ENCODE measurements around the gene RAB11B. TPM values are rescaled to one million over a fixed set of nuclear protein-coding genes. Genes with fewer than 3 reads are reported as not detected.
A peak's percentile ranks its signal among the peaks of the same experiment; 100 is the strongest.
"Not testable (repeated sequence)": the region's sequence is repeated elsewhere in the genome, so short reads cannot be mapped to it uniquely, and the experiment has no call there.

RAB11B gene
- 100 to 1,000 TPM; 104 to 107 TPM for total RNA-seq

DNA sequence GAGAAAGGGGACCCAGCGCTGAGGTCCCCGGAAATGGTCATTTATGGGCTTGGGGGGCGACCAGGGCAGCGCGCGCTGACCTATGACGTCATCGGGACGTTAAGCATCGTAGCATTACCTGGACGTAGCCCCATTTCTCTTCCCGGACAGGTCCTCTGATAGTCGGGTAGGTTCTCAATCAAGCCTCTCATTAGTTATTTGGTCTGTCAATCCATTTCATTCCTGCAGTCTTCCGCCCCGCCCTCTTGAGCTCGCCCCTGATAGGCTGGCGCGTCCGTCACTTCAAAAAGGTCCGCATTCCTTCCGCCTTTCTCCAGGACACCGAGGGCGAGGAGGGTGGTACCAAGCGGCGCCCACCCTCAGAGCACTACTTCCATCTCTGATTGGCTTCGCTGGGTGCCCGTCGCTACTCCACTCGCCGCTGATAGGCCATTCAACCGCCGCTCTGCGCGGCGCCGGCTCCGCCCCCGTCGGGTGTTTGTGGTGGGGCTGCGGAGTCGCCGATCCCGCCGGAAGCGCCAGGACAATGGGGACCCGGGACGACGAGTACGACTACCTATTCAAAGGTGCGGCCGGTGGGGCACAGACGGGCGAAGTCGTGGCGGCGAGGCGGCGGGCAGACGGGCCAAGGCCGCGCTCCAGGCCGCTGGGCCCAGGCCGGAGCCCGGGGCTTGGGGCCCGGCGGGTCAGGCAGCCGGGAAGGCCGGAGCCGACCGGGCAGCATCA lies at the start of gene RAB11B:
Gene RAB11B (plus strand): TSS at position 470 of the 726 bp plus-strand sequence. CDS start 57 bp downstream, at position 527.
- H3K9me3 Mint-ChIP-seq, result peaks cover 5% of the 10 kb centered on the region
- H3K4me3 Mint-ChIP-seq, result peak within 1 kb of the TSS; percentile 93
- H3K36me3 Mint-ChIP-seq (ENCODE audit: low read depth), result peaks cover 11% of the 10 kb centered on the region
- no peaks in the 10 kb centered on the region for H3K27me3 Mint-ChIP-seq
- H3K27ac Mint-ChIP-seq, result peak within 1 kb of the TSS; percentile 99
- peak; percentile 99 for DNase-seq
- POLR2A ChIA-PET, result interaction anchor here (0.6 to 0.7 kb wide), 2 partner anchors 29 to 69 kb away, joined by 3 to 4 read pairs; partner anchors contain the start of genes NDUFA7 and RPS28
- H3K4me1 Mint-ChIP-seq, result peaks cover 33% of the 10 kb centered on the region
- CTCF ChIA-PET, result interaction anchor here (0.6 to 2.9 kb wide), 9 partner anchors 18 to 446 kb away, joined by 3 to 12 read pairs (median 3); partner anchors contain the start of genes MARCHF2 and TIMM44

GRCh38 chr19:8341504-8341903 lies 48.7 kb upstream of the RAB11B start:
- ChIA-PET CTCF (interaction anchor here (0.6 to 4.7 kb wide), 5 partner anchors 13 to 412 kb away, joined by 3 to 38 read pairs (median 3); no protein-coding TSS in a partner anchor), POLR2A (interaction anchor here (0.6 kb wide), 1 partner anchor 15 kb away, joined by 3 read pairs; no protein-coding TSS in a partner anchor)
- Mint-ChIP-seq H3K4me1 (peaks cover 15% of the 10 kb centered on the region), H3K4me3 (peak overlapping the region; percentile 30), H3K27me3 (peaks cover 39% of the 10 kb centered on the region)
- not testable (repeated sequence) for H3K36me3 Mint-ChIP-seq (ENCODE audit: low read depth); H3K27ac Mint-ChIP-seq; H3K9me3 Mint-ChIP-seq; DNase-seq

GRCh38 chr19:8342316-8342683 lies 47.9 kb upstream of the RAB11B start:
- H3K27me3 Mint-ChIP-seq, result peaks cover 35% of the 10 kb centered on the region
- H3K9me3 Mint-ChIP-seq, result no peaks in the 10 kb centered on the region
- peaks cover 15% of the 10 kb centered on the region for H3K4me1 Mint-ChIP-seq
- no peaks in the 10 kb centered on the region for H3K36me3 Mint-ChIP-seq (ENCODE audit: low read depth)
- POLR2A ChIA-PET, result no interaction called here
- no peak for DNase-seq
- CTCF ChIA-PET, result interaction anchor here (1.1 to 4.7 kb wide), 2 partner anchors 12 to 18 kb away, joined by 3 to 38 read pairs; no protein-coding TSS in a partner anchor
- H3K27ac Mint-ChIP-seq, result peak overlapping the region; percentile 25
- peak overlapping the region; percentile 30 for H3K4me3 Mint-ChIP-seq

DNA sequence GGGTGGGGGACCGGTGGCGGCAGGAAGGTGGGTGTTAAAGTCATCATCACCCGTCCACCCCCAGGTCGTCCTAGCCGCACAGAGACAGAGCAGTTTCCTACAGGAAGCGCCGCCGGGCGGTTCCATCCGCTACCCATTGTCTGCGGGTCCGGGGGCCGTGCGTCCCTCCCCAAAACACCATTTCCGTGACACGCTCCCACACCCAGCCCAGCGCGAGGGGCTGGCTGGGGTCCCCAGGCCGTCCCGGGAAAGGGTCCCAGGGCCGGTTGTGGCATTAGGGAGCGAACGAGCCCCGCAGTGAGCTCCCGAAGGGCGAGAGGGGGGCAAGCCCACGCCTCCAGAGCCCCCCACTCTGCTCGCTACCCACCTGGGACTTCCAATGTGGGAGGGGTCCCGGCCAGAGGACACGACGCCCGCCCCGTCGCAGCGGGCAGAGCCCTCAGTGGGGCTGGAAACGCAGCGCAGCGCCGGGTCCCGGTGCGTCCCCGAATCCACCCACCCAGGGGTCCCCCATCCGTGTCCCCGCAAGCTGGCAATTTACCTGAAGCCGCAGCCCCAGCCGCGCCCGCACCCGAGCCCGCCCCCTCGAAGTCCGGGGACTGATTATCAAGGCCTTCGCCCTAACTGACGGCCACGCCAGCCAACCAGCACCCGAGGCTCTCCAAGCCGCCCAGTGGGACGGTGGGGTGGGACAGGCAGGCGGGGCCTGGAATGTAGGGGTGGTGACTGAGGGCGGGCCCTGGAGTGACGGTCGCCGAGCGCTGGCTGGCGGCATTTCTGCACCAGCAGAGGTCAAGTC lies 47.3 kb upstream of the RAB11B start, which contains the start of gene KANK3:
Gene KANK3 (minus strand): TSS at position 579 of the 799 bp plus-strand sequence. CDS start 5,434 bp downstream, outside the sequence.
- DNase-seq, result peak; percentile 93
- H3K4me3 Mint-ChIP-seq, result peak within 1 kb of the TSS; percentile 75
- H3K36me3 Mint-ChIP-seq (ENCODE audit: low read depth), result no peaks in the 10 kb centered on the region
- H3K27ac Mint-ChIP-seq, result peak within 1 kb of the TSS; percentile 84
- CTCF ChIA-PET, result interaction anchor here (4.7 kb wide), 1 partner anchor 11 kb away, joined by 38 read pairs; no protein-coding TSS in a partner anchor
- no peaks in the 10 kb centered on the region for H3K9me3 Mint-ChIP-seq
- peaks cover 13% of the 10 kb centered on the region for H3K4me1 Mint-ChIP-seq
- H3K27me3 Mint-ChIP-seq, result peaks cover 31% of the 10 kb centered on the region
- POLR2A ChIA-PET, result no interaction called here

GRCh38 chr19:8343483-8343844 lies 46.7 kb upstream of the RAB11B start:
- no peak overlapping the region for H3K27ac Mint-ChIP-seq
- peaks cover 27% of the 10 kb centered on the region for H3K27me3 Mint-ChIP-seq
- CTCF ChIA-PET, result interaction anchor here (4.7 kb wide), 1 partner anchor 11 kb away, joined by 38 read pairs; no protein-coding TSS in a partner anchor
- DNase-seq, result no peak
- peak overlapping the region; percentile 75 for H3K4me3 Mint-ChIP-seq
- H3K36me3 Mint-ChIP-seq (ENCODE audit: low read depth), result no peaks in the 10 kb centered on the region
- POLR2A ChIA-PET, result interaction anchor here (0.7 kb wide), 1 partner anchor 1433 kb away, joined by 6 read pairs; no protein-coding TSS in a partner anchor
- no peaks in the 10 kb centered on the region for H3K9me3 Mint-ChIP-seq
- peaks cover 13% of the 10 kb centered on the region for H3K4me1 Mint-ChIP-seq

DNA sequence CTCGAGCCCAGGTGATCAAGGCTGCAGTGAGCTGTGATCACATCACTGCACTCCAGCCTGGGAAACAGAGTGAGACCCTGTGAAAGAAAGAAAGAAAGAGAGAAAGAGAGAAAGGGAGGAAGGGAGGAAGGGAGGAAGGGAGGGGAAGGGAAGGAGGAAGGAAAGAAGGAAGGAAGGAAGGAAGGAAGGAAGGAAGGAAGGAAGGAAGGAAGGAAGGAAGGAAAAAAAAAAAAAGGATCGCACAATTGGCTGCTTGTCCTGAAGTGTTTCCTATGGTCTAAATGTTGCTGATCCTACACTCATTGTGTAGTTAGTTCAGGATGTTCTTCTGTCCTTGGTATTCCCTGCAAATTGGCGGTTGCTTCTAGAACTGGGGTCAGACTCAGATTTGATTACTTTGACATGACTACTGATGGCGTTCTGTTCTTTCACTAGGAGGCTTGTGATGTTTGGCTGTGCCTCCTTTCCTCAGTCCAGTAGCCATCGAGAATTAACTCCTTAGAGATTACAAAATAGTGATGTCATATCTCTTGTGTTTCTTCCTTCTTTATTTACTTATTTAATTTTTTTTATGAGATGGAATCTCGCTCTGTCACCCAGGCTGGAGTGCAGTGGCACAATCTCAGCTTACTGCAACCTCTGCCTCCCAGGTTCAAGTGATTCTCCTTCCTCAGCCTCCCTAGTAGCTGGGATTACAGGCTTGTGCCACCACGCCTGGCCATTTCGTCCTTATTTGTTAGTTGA lies 40.4 kb upstream of the RAB11B start:
- H3K9me3 Mint-ChIP-seq; H3K36me3 Mint-ChIP-seq (ENCODE audit: low read depth); POLR2A ChIA-PET; DNase-seq; H3K27ac Mint-ChIP-seq; H3K4me1 Mint-ChIP-seq; H3K4me3 Mint-ChIP-seq: not testable (repeated sequence)
- CTCF ChIA-PET, result interaction anchor here (1.3 kb wide), 1 partner anchor 14 kb away, joined by 4 read pairs; no protein-coding TSS in a partner anchor
- peaks cover 20% of the 10 kb centered on the region for H3K27me3 Mint-ChIP-seq

- H3K27ac Mint-ChIP-seq, result no peak overlapping the region
- no peak overlapping the region for H3K4me3 Mint-ChIP-seq
- ChIA-PET POLR2A (no interaction called here), CTCF (interaction anchor here (0.7 to 3.8 kb wide), 7 partner anchors 9 to 234 kb away, joined by 3 to 38 read pairs (median 7); partner anchors contain the start of gene KANK3)
- H3K27me3 Mint-ChIP-seq, result peaks cover 17% of the 10 kb centered on the region
- no peaks in the 10 kb centered on the region for H3K36me3 Mint-ChIP-seq (ENCODE audit: low read depth)
- no peaks in the 10 kb centered on the region for H3K9me3 Mint-ChIP-seq
- DNase-seq, result no peak
- H3K4me1 Mint-ChIP-seq, result peaks cover 4% of the 10 kb centered on the region
These were observed 37.9 kb upstream of the RAB11B start for GRCh38 chr19:8352134-8352827.

- POLR2A ChIA-PET, H3K27ac Mint-ChIP-seq: not testable (repeated sequence)
These were observed 37.3 kb upstream of the RAB11B start for GRCh38 chr19:8352845-8353244.

GRCh38 chr19:8355631-8356402 lies 34.3 kb upstream of the RAB11B start:
- DNase-seq, result no peak
- POLR2A ChIA-PET, result no interaction called here

More at GRCh38 chr19:8352845-8353244, 37.3 kb upstream of the RAB11B start:
- peaks cover 17% of the 10 kb centered on the region for H3K27me3 Mint-ChIP-seq
- H3K4me1 Mint-ChIP-seq; H3K9me3 Mint-ChIP-seq; H3K36me3 Mint-ChIP-seq (ENCODE audit: low read depth); H3K4me3 Mint-ChIP-seq; DNase-seq: not testable (repeated sequence)
- CTCF ChIA-PET, result interaction anchor here (0.7 to 3.8 kb wide), 15 partner anchors 10 to 233 kb away, joined by 3 to 38 read pairs (median 6); partner anchors contain the start of gene KANK3

GRCh38 chr19:8357007-8357521 lies 33.1 kb upstream of the RAB11B start:
- no peak for DNase-seq
- Mint-ChIP-seq H3K36me3 (ENCODE audit: low read depth) (no peaks in the 10 kb centered on the region), H3K4me3 (no peak overlapping the region), H3K27ac (no peak overlapping the region), H3K9me3 (no peaks in the 10 kb centered on the region), H3K4me1 (peaks cover 3% of the 10 kb centered on the region), H3K27me3 (peaks cover 6% of the 10 kb centered on the region)
- ChIA-PET POLR2A (no interaction called here), CTCF (interaction anchor here (0.9 to 1.2 kb wide), 2 partner anchors 21 to 487 kb away, joined by 3 to 5 read pairs; no protein-coding TSS in a partner anchor)

More at GRCh38 chr19:8355631-8356402, 34.3 kb upstream of the RAB11B start:
- Mint-ChIP-seq H3K4me1 (peaks cover 4% of the 10 kb centered on the region), H3K27me3 (peaks cover 12% of the 10 kb centered on the region), H3K4me3 (no peak overlapping the region), H3K27ac (no peak overlapping the region), H3K9me3 (no peaks in the 10 kb centered on the region), H3K36me3 (ENCODE audit: low read depth) (no peaks in the 10 kb centered on the region)
- CTCF ChIA-PET, result interaction anchor here (0.6 to 3.8 kb wide), 7 partner anchors 13 to 222 kb away, joined by 3 to 38 read pairs (median 4); partner anchors contain the start of genes KANK3, MYO1F and RAB11B

DNA sequence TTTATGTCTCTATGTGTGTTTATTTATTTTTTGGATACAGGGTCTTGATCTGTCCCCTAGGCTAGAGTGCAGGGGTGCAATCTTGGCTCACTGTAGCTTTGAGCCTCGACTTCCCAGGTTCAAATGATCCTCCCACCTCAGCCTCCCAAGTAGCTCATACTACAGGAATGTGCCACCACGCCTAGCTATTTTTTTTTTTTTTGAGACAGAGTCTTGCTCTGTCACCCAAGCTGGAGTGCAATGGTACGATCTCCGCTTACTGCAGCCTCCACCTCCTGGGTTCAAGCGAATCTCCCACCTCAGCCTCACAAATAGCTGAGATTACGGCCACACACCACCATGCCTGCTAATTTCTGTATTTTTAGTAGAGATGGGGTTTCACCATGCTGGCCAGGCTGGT lies 31.2 kb upstream of the RAB11B start:
- CTCF ChIA-PET, result interaction anchor here (0.6 to 1.2 kb wide), 2 partner anchors 11 to 24 kb away, joined by 3 to 4 read pairs; no protein-coding TSS in a partner anchor
- Mint-ChIP-seq H3K27me3 (peaks cover 17% of the 10 kb centered on the region), H3K36me3 (ENCODE audit: low read depth) (no peaks in the 10 kb centered on the region), H3K4me1 (peaks cover 15% of the 10 kb centered on the region), H3K9me3 (no peaks in the 10 kb centered on the region), H3K27ac (no peak overlapping the region), H3K4me3 (no peak overlapping the region)
- no peak for DNase-seq
- POLR2A ChIA-PET, result no interaction called here
